SK-N-SH (cell line): ENCODE data around the gene CDK14. TPM values are rescaled to one million over a fixed set of nuclear protein-coding genes. Genes with fewer than 3 reads are reported as not detected.

Experiments
- CTCF ChIA-PET: fragments of 300-600, 350-600 bp; formaldehyde crosslinking; extraction: SDS; loops from one replicate; lab custom pipeline; 2021; lab: Yijun Ruan, JAX
- POLR2A ChIA-PET: fragments of 350-600 bp; sonication (Branson Sonifier 250); formaldehyde crosslinking; extraction: SDS; loops from one replicate; lab custom pipeline; 2020; ENCODE audit warnings: antibody characterized with exemption, inconsistent platforms; lab: Yijun Ruan, JAX
- DNase-seq: peaks from one replicate; pipeline ENCODE4 v3.0.0; 2012
- H2AFZ ChIP-seq: fragments of 200-600 bp; sonication (generic); 2 replicates; pipeline ENCODE4 v1.8.1; 2016; ENCODE audit warnings: antibody characterized with exemption, mild to moderate bottlenecking, low read depth
- H3F3A ChIP-seq: fragments of 200-600 bp; sonication (generic); replicated peaks from 2 replicates; pipeline ENCODE3; 2016; ENCODE audit warnings: antibody characterized with exemption, mild to moderate bottlenecking; ENCODE audit not compliant: insufficient read depth
- H3K27ac ChIP-seq, 2 experiments: fragments of 200-500 bp in 1 of 2; fragments of 200-600 bp in 1 of 2; sonication (Bioruptor generic) in 1 of 2; sonication (generic), shearing (Covaris generic) in 1 of 2; 2 replicates each; pipeline versions ENCODE4 v1.5.1 to v1.6.1; 2014 to 2016; ENCODE audit warnings: low read depth in 2 of 2, inconsistent platforms in 1 of 2, low read length in 1 of 2, mild to moderate bottlenecking in 1 of 2, mixed read lengths in 1 of 2
- H3K27me3 ChIP-seq: fragments of 200-600 bp; sonication (generic), shearing (Covaris generic); 2 replicates; pipeline ENCODE4 v1.6.1; 2016; ENCODE audit warnings: mixed run types; ENCODE audit not compliant: insufficient read depth
- H3K36me3 ChIP-seq, 2 experiments: fragments of 200-500 bp in 1 of 2; fragments of 200-600 bp in 1 of 2; sonication (Bioruptor generic) in 1 of 2; sonication (generic) in 1 of 2; replicated peaks in 1 of 2; 2 replicates each; pipeline versions ENCODE3 to v1.5.1; 2014 to 2016; ENCODE audit warnings: low read length in 1 of 2, mild to moderate bottlenecking in 1 of 2; ENCODE audit not compliant: insufficient read depth in 2 of 2, control insufficient read depth in 1 of 2
- H3K4me1 ChIP-seq, 2 experiments: fragments of 200-500 bp in 1 of 2; fragments of 200-600 bp in 1 of 2; sonication (Bioruptor generic) in 1 of 2; sonication (generic), shearing (Covaris generic) in 1 of 2; 2 replicates each; pipeline versions ENCODE4 v1.5.1 to v1.6.1; 2014 to 2016; ENCODE audit warnings: low read depth in 1 of 2, low read length in 1 of 2, mixed run types in 1 of 2; ENCODE audit not compliant: insufficient read depth in 2 of 2, control insufficient read depth in 1 of 2
- H3K4me2 ChIP-seq: fragments of 200-600 bp; sonication (generic), shearing (Covaris generic); 2 replicates; pipeline ENCODE4 v1.6.1; 2017; ENCODE audit warnings: mixed run types
- H3K4me3 ChIP-seq, 2 experiments: fragments of 200-500 bp in 1 of 2; fragments of 200-600 bp in 1 of 2; sonication (Bioruptor generic) in 1 of 2; sonication (generic), shearing (Covaris generic) in 1 of 2; 2 replicates each; pipeline versions ENCODE4 v1.5.1 to v1.8.1; 2014 to 2016; ENCODE audit warnings: low read depth in 2 of 2, inconsistent platforms in 1 of 2, low read length in 1 of 2, mild to moderate bottlenecking in 1 of 2, mixed read lengths in 1 of 2, moderate library complexity in 1 of 2
- H3K79me2 ChIP-seq: fragments of 200-600 bp; sonication (generic); 2 replicates; pipeline ENCODE4 v1.8.1; 2017; ENCODE audit warnings: mild to moderate bottlenecking; ENCODE audit not compliant: insufficient read depth
- H3K9ac ChIP-seq: fragments of 200-600 bp; sonication (generic); 2 replicates; pipeline ENCODE4 v1.6.1; 2017; ENCODE audit warnings: mixed run types
- H3K9me2 ChIP-seq: fragments of 200-600 bp; sonication (generic); 2 replicates; pipeline ENCODE4 v1.6.1; 2017; ENCODE audit warnings: mixed run types
- H3K9me3 ChIP-seq: fragments of 200-600 bp; sonication (generic); 2 replicates; pipeline ENCODE4 v1.6.1; 2017; ENCODE audit warnings: mixed run types, mild to moderate bottlenecking, moderate library complexity
- H4K20me1 ChIP-seq: fragments of 200-600 bp; sonication (generic); 2 replicates; pipeline ENCODE4 v1.6.1; 2017; ENCODE audit warnings: mild to moderate bottlenecking, mixed run types; ENCODE audit not compliant: insufficient read depth
- CHD2 ChIP-seq: fragments of 150-350 bp; IDR thresholded peaks from 2 replicates; pipeline ENCODE4 v1.6.1; 2018; ENCODE audit warnings: low read length; ENCODE audit not compliant: partially characterized antibody
- ELF1 ChIP-seq: IDR thresholded peaks from 2 replicates; pipeline ENCODE4 v1.4.0; 2012
- JUND ChIP-seq: IDR thresholded peaks from 2 replicates; pipeline ENCODE4 v1.4.0; 2012
- MEF2A ChIP-seq: IDR thresholded peaks from 2 replicates; pipeline ENCODE4 v1.4.0; 2012; ENCODE audit warnings: low read depth, borderline replicate concordance
- NFIC ChIP-seq: IDR thresholded peaks from 2 replicates; pipeline ENCODE4 v1.4.0; 2012; ENCODE audit warnings: borderline replicate concordance
- NRF1 ChIP-seq: IDR thresholded peaks from 2 replicates; pipeline ENCODE4 v1.6.1; 2012; ENCODE audit warnings: low read depth, mild to moderate bottlenecking, low read length
- RAD21 ChIP-seq: IDR thresholded peaks from 2 replicates; pipeline ENCODE4 v1.6.1; 2012; ENCODE audit warnings: mild to moderate bottlenecking, low read length
- RXRA ChIP-seq: IDR thresholded peaks from 2 replicates; pipeline ENCODE4 v1.4.0; 2012; ENCODE audit warnings: low read depth, mild to moderate bottlenecking, borderline replicate concordance
- SMC3 ChIP-seq: IDR thresholded peaks from 2 replicates; pipeline ENCODE4 v1.6.1; 2012; ENCODE audit warnings: low read depth, low read length, improper control_type of control experiment
- TAF1 ChIP-seq: IDR thresholded peaks from 2 replicates; pipeline ENCODE4 v1.6.1; 2012; ENCODE audit warnings: low read depth, mild to moderate bottlenecking, low read length, moderate library complexity, borderline replicate concordance
- TCF12 ChIP-seq: IDR thresholded peaks from 2 replicates; pipeline ENCODE4 v1.4.0; 2012
- TEAD4 ChIP-seq: IDR thresholded peaks from 2 replicates; pipeline ENCODE4 v1.4.0; 2012; ENCODE audit warnings: mild to moderate bottlenecking, borderline replicate concordance; ENCODE audit not compliant: insufficient read depth
- WGBS: methylation state at CpG from one replicate; pipeline ENCODE4 v1.1.6; 2017; ENCODE audit warnings: low lambda C conversion rate; 5-methylcytosine and 5-hydroxymethylcytosine counted together
- polyA plus RNA-seq, 3 experiments: library from polyadenylated mRNA; depleted of rRNA; stranded (reverse); fragments of >200 nt; gene quantifications; 2 replicates each; pipeline ENCODE4 v1.2.3, GENCODE V29; 2012
- TF ChIP-seq, protein P1 (sequence below): fragments of 150-350 bp; IDR thresholded peaks from 2 replicates; pipeline ENCODE4 v1.6.1; 2016; ENCODE audit warnings: mild to moderate bottlenecking, low read depth, low read length
- TF ChIP-seq, protein P2 (sequence below): IDR thresholded peaks from 2 replicates; pipeline ENCODE4 v1.4.0; 2012; ENCODE audit warnings: low read depth, borderline replicate concordance
- TF ChIP-seq, protein P3 (sequence below): IDR thresholded peaks from 2 replicates; pipeline ENCODE4 v1.6.1; 2012; ENCODE audit warnings: mild to moderate bottlenecking, low read depth, low read length, moderate library complexity

The CDK14 gene
- polyA plus RNA-seq, 1 of the 3 experiments (the other 2 are of a cell fraction), result 13.9 TPM

DNA sequence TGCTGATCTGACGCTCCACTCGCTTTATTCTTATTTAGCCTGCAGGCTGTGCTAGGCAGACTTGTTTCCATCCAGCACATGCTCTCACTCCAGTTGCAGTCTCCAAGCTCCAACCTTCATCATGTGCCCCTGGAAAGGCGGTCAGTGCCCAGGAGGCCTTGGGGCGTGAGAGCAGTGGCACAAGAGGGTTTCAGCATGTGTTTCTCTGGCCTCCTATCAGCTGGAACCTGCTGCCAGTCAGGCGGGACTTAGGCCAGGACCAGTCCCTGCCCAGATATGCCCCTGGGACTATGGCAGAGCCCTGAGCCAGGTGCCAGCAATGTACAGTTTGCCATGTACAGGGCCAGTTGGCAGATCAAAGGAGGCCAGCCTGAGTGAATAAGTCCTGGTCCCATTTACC, 337.9 kb downstream of the CDK14 start:
- Histone ChIP-seq H4K20me1 (no peaks in the 10 kb centered on the region), H2AFZ (no peak overlapping the region), H3K27ac (peak overlapping the region in 1 of 2 experiments; percentile 14; a peak in 1 of 4 replicates), H3K9me3 (peaks cover 5% of the 10 kb centered on the region; the same call in 1 of the 2 replicates), H3K79me2 (no peaks in the 10 kb centered on the region), H3K4me1 (peaks cover 0 to 5% of the 10 kb centered on the region in 2 experiments; a peak in 2 of 4 replicates), H3K4me2 (no peak overlapping the region), H3K9ac (no peak overlapping the region), H3K4me3 (no peak overlapping the region), H3F3A (peaks cover 8% of the 10 kb centered on the region), H3K36me3 (peaks cover 0 to 22% of the 10 kb centered on the region in 2 experiments), H3K27me3 (no peaks in the 10 kb centered on the region), H3K9me2 (no peaks in the 10 kb centered on the region)
- DNase-seq, result peak; percentile 13
- WGBS, result 86% methylated on average over 4 of the region's 5 CpGs
- TF ChIP-seq RAD21, result peak; percentile 7; the same call in 1 of the 2 replicates
- no peak for TF ChIP-seq TAF1
- ChIA-PET CTCF (interaction anchor here (0.9 kb wide), 1 partner anchor 9 kb away, joined by 4 read pairs; no protein-coding TSS in a partner anchor), POLR2A (no interaction called here)

DNA sequence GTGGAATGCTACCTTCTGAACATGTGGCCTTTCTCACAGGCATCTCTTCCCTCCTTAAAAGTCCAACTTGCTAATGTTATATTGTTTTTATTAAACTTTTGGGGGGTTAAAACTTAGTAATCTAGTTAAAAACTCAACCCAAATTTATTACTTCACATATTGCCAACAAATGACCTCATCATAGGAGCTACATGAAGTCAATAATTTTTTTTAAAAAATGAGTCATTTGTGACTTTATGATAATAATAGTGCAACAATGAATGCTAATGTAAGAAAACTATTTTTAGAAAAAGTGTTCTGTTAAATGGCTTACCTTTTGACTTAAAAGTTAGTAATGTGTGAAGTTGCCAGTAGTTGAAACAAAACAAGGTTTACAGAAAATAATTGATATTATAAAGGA, 342.2 kb downstream of the CDK14 start:
- no peaks in the 10 kb centered on the region for H3K27me3 ChIP-seq
- peaks cover 0 to 5% of the 10 kb centered on the region in 2 experiments; a peak in 2 of 4 replicates for H3K4me1 ChIP-seq
- peaks cover 12% of the 10 kb centered on the region for H3F3A ChIP-seq
- no peak for TF ChIP-seq TEAD4
- no peak for TF ChIP-seq NRF1
- TF ChIP-seq, protein P1, sequence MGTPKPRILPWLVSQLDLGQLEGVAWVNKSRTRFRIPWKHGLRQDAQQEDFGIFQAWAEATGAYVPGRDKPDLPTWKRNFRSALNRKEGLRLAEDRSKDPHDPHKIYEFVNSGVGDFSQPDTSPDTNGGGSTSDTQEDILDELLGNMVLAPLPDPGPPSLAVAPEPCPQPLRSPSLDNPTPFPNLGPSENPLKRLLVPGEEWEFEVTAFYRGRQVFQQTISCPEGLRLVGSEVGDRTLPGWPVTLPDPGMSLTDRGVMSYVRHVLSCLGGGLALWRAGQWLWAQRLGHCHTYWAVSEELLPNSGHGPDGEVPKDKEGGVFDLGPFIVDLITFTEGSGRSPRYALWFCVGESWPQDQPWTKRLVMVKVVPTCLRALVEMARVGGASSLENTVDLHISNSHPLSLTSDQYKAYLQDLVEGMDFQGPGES, result no peak
- no peak for TF ChIP-seq SMC3
- TF ChIP-seq NFIC, result no peak
- TF ChIP-seq MEF2A, result 0 out of 2 replicates have a peak, but pooled peaks have one; percentile 31
- no peak overlapping the region; a peak in 1 of 4 replicates for H3K27ac ChIP-seq
- no peak overlapping the region for H2AFZ ChIP-seq
- no peaks in the 10 kb centered on the region for H3K79me2 ChIP-seq
- ChIA-PET POLR2A (no interaction called here), CTCF (interaction anchor here (0.6 kb wide), 1 partner anchor 682 kb away, joined by 3 read pairs; no protein-coding TSS in a partner anchor)
- H3K9me3 ChIP-seq, result peaks cover 5% of the 10 kb centered on the region; the same call in 1 of the 2 replicates
- H3K9ac ChIP-seq, result no peak overlapping the region
- no peaks in the 10 kb centered on the region for H4K20me1 ChIP-seq
- H3K4me2 ChIP-seq, result no peak overlapping the region
- H3K4me3 ChIP-seq, result no peak overlapping the region
- H3K36me3 ChIP-seq, result peaks cover 0 to 14% of the 10 kb centered on the region in 2 experiments
- no peak for DNase-seq
- H3K9me2 ChIP-seq, result no peaks in the 10 kb centered on the region

DNA sequence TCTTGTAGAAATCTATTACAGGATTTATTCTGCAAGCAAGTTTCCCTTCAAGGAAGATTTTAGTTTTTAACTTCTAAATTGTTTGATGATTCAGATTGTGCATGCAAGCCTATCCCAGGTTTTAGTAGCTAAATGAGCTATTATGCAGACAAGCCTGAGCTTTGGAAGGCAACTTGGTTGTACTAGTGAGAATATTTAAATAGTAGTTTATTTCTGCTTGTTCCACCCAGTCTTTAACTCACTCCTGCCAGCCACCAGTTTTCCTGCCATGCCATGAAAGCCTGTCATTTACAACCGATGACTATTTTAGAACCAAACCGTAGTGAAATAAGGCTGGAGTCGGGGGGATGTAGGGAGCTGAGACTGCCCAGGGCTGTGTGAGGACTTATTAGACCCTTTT, 343.5 kb downstream of the CDK14 start:
- no peak overlapping the region for H3K9ac ChIP-seq
- H4K20me1 ChIP-seq, result no peaks in the 10 kb centered on the region
- no peak for DNase-seq
- peaks cover 5% of the 10 kb centered on the region; the same call in 1 of the 2 replicates for H3K9me3 ChIP-seq
- ChIA-PET CTCF (no interaction called here), POLR2A (no interaction called here)
- WGBS, result 96% methylated on average over 3 of the region's 3 CpGs
- H3K9me2 ChIP-seq, result no peaks in the 10 kb centered on the region
- no peaks in the 10 kb centered on the region for H3K79me2 ChIP-seq
- H3K27ac ChIP-seq, result no peak overlapping the region
- no peak overlapping the region for H2AFZ ChIP-seq
- no peaks in the 10 kb centered on the region for H3K4me1 ChIP-seq
- H3K4me3 ChIP-seq, result no peak overlapping the region
- peaks cover 0 to 14% of the 10 kb centered on the region in 2 experiments for H3K36me3 ChIP-seq
- H3K4me2 ChIP-seq, result no peak overlapping the region
- peaks cover 10% of the 10 kb centered on the region for H3F3A ChIP-seq
- H3K27me3 ChIP-seq, result no peaks in the 10 kb centered on the region
- TF ChIP-seq, protein P2, sequence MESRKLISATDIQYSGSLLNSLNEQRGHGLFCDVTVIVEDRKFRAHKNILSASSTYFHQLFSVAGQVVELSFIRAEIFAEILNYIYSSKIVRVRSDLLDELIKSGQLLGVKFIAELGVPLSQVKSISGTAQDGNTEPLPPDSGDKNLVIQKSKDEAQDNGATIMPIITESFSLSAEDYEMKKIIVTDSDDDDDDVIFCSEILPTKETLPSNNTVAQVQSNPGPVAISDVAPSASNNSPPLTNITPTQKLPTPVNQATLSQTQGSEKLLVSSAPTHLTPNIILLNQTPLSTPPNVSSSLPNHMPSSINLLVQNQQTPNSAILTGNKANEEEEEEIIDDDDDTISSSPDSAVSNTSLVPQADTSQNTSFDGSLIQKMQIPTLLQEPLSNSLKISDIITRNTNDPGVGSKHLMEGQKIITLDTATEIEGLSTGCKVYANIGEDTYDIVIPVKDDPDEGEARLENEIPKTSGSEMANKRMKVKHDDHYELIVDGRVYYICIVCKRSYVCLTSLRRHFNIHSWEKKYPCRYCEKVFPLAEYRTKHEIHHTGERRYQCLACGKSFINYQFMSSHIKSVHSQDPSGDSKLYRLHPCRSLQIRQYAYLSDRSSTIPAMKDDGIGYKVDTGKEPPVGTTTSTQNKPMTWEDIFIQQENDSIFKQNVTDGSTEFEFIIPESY, result no peak
- TF ChIP-seq, protein P3, sequence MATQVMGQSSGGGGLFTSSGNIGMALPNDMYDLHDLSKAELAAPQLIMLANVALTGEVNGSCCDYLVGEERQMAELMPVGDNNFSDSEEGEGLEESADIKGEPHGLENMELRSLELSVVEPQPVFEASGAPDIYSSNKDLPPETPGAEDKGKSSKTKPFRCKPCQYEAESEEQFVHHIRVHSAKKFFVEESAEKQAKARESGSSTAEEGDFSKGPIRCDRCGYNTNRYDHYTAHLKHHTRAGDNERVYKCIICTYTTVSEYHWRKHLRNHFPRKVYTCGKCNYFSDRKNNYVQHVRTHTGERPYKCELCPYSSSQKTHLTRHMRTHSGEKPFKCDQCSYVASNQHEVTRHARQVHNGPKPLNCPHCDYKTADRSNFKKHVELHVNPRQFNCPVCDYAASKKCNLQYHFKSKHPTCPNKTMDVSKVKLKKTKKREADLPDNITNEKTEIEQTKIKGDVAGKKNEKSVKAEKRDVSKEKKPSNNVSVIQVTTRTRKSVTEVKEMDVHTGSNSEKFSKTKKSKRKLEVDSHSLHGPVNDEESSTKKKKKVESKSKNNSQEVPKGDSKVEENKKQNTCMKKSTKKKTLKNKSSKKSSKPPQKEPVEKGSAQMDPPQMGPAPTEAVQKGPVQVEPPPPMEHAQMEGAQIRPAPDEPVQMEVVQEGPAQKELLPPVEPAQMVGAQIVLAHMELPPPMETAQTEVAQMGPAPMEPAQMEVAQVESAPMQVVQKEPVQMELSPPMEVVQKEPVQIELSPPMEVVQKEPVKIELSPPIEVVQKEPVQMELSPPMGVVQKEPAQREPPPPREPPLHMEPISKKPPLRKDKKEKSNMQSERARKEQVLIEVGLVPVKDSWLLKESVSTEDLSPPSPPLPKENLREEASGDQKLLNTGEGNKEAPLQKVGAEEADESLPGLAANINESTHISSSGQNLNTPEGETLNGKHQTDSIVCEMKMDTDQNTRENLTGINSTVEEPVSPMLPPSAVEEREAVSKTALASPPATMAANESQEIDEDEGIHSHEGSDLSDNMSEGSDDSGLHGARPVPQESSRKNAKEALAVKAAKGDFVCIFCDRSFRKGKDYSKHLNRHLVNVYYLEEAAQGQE, result no peak
- TF ChIP-seq, protein P1, result no peak
- TF ChIP-seq CHD2, result no peak
- no peak for TF ChIP-seq ELF1
- no peak for TF ChIP-seq RXRA
- TF ChIP-seq JUND, result no peak
- no peak for TF ChIP-seq TAF1
- no peak for TF ChIP-seq TCF12
